ENCODE data around the gene EEPD1. TPM values are rescaled to one million over a fixed set of nuclear protein-coding genes. Genes with fewer than 3 reads are reported as not detected.

The EEPD1 gene
- total RNA-seq, 1 experiment from 2014 or later: 0.70 TPM

DNA sequence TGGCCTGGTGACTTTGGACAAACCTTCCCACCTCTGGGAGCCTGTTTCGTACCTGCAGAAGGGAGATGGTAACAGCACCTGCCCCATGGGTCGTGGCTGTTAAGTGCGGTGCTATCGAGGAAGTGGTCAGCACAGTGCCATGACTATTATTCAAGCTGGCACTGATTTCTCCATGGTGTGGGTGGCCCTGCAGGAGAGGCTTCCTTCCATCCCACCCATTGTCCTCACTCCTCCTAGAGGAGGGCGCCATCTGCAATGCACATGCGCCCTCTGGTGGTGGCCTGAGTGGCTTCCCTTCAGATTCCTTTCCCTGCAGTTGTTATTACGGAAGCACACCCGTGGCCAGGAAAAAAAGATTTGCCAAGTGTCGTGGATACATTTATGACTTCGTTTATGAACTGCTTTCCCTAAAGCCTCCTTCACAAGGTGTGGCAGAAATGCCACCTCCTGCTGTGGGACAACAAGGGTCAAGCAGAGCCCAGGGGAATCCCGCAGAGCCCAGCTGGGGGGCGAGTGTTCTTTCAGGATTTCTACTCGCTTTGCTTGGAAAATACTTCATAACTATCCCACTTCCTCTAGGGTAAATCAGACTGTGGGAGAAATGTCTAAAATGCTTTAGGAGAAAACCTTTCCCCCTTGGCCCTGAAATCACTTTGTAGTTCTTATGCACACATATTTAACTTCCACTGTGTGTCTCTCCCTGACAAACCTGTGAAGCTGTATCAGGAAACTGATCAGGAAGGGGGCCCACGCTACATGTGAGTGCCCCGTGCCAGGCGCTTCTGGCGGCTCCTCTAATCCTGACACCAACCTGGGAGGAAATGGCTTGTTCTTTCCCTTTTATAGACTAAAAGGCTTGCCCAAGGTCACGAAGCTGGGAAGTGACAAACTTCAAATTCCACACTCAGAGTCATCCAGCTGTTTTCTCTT is 138.6 kb downstream of the EEPD1 start:
- peaks cover 31% of the 10 kb centered on the region for H3K4me1 Mint-ChIP-seq (ENCODE audit: insufficient read depth, unreplicated experiment)
- POLR2A ChIA-PET: interaction anchor here (1.2 to 3.4 kb wide), 3 partner anchors 21 to 307 kb away, joined by 3 to 21 read pairs (median 3); no protein-coding TSS in a partner anchor
- peak overlapping the region; percentile 23 for H3K4me3 Mint-ChIP-seq (ENCODE audit: unreplicated experiment)
- intact Hi-C loops (cut with micrococcal nuclease): loop anchor here (1.0 to 10.0 kb wide), 5 partner anchors 174 to 587 kb away; no protein-coding TSS in a partner anchor
- H3K9me3 Mint-ChIP-seq (ENCODE audit: unreplicated experiment): no peaks in the 10 kb centered on the region
- H3K36me3 Mint-ChIP-seq (ENCODE audit: insufficient read depth, unreplicated experiment): no peaks in the 10 kb centered on the region
- CTCF ChIA-PET: interaction anchor here (0.6 to 8.5 kb wide), 30 partner anchors 10 to 908 kb away, joined by 3 to 147 read pairs (median 4); no protein-coding TSS in a partner anchor
- H3K27ac Mint-ChIP-seq (ENCODE audit: low read depth, unreplicated experiment): peak overlapping the region; percentile 81
- DNase-seq (ENCODE audit: unreplicated experiment): peak; percentile 80
- no TSS peak for BruUV-seq (replicated peaks)
- TF ChIP-seq, protein P1, sequence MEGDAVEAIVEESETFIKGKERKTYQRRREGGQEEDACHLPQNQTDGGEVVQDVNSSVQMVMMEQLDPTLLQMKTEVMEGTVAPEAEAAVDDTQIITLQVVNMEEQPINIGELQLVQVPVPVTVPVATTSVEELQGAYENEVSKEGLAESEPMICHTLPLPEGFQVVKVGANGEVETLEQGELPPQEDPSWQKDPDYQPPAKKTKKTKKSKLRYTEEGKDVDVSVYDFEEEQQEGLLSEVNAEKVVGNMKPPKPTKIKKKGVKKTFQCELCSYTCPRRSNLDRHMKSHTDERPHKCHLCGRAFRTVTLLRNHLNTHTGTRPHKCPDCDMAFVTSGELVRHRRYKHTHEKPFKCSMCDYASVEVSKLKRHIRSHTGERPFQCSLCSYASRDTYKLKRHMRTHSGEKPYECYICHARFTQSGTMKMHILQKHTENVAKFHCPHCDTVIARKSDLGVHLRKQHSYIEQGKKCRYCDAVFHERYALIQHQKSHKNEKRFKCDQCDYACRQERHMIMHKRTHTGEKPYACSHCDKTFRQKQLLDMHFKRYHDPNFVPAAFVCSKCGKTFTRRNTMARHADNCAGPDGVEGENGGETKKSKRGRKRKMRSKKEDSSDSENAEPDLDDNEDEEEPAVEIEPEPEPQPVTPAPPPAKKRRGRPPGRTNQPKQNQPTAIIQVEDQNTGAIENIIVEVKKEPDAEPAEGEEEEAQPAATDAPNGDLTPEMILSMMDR (IDR thresholded peaks at IDR 0.05; ENCODE audit: unreplicated experiment): peak; percentile 91
- H3K27me3 Mint-ChIP-seq (ENCODE audit: insufficient read depth, unreplicated experiment): peaks cover 20% of the 10 kb centered on the region

DNA sequence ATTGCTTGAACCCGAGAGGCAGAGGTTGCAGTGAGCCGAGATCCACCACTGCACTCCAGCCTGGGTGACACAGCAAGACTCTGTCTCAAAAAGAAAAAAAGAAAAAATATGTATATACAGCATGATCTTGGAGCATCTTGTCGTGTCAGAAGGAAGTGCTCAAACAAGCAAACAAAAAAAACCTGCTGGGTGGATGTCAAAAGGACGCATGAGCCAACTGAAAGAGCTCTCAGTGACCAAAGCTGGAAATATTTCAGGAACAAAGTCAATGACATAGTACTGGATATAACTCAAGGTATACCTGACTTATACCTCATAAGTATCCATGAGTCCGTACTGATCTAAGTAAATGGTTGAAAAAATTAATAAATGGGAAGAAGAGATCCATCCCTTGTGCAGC is 142.0 kb downstream of the EEPD1 start:
- no peak overlapping the region for H3K27ac Mint-ChIP-seq (ENCODE audit: low read depth, unreplicated experiment)
- intact Hi-C loops (cut with micrococcal nuclease): loop anchor here (10.0 kb wide), 1 partner anchor 590 kb away; no protein-coding TSS in a partner anchor
- no peak for DNase-seq (ENCODE audit: unreplicated experiment)
- H3K36me3 Mint-ChIP-seq (ENCODE audit: insufficient read depth, unreplicated experiment): no peaks in the 10 kb centered on the region
- H3K4me3 Mint-ChIP-seq (ENCODE audit: unreplicated experiment): no peak overlapping the region
- H3K9me3 Mint-ChIP-seq (ENCODE audit: unreplicated experiment): no peaks in the 10 kb centered on the region
- TF ChIP-seq, protein P1 (IDR thresholded peaks at IDR 0.05; ENCODE audit: unreplicated experiment): no peak
- no TSS peak for BruUV-seq (replicated peaks)
- peaks cover 20% of the 10 kb centered on the region for H3K27me3 Mint-ChIP-seq (ENCODE audit: insufficient read depth, unreplicated experiment)
- POLR2A ChIA-PET: no interaction called here
- peaks cover 23% of the 10 kb centered on the region for H3K4me1 Mint-ChIP-seq (ENCODE audit: insufficient read depth, unreplicated experiment)
- CTCF ChIA-PET: interaction anchor here (0.6 to 0.7 kb wide), 3 partner anchors 14 to 907 kb away, joined by 3 read pairs; no protein-coding TSS in a partner anchor

DNA sequence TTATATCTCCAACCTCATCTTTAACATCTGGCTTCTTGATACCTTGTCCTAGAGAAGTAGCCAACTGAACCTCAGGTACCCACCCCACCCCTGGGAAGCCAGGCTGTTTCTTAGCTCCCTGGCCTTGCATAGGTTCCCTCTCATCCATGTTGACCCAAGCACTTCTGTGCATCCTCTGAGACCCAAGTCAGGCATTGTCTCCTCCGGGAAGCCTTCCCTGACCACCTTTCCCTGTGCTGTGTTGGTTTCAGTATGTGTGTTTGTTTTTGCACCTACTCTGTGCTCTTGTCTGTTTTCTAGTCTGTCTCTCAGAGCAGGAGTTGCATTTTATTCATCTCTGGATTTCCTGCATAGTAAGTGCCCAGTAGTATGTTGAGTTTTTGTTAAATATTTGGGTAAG is 143.2 kb downstream of the EEPD1 start:
- no peak for DNase-seq (ENCODE audit: unreplicated experiment)
- intact Hi-C loops (cut with micrococcal nuclease): loop anchor here (10.0 kb wide), 1 partner anchor 591 kb away; no protein-coding TSS in a partner anchor
- no peak overlapping the region for H3K4me3 Mint-ChIP-seq (ENCODE audit: unreplicated experiment)
- TF ChIP-seq, protein P1 (IDR thresholded peaks at IDR 0.05; ENCODE audit: unreplicated experiment): no peak
- POLR2A ChIA-PET: interaction anchor here (0.6 kb wide), 1 partner anchor 93 kb away, joined by 3 read pairs; no protein-coding TSS in a partner anchor
- peaks cover 20% of the 10 kb centered on the region for H3K27me3 Mint-ChIP-seq (ENCODE audit: insufficient read depth, unreplicated experiment)
- CTCF ChIA-PET: no interaction called here
- H3K9me3 Mint-ChIP-seq (ENCODE audit: unreplicated experiment): no peaks in the 10 kb centered on the region
- no TSS peak for BruUV-seq (replicated peaks)
- peaks cover 13% of the 10 kb centered on the region for H3K4me1 Mint-ChIP-seq (ENCODE audit: insufficient read depth, unreplicated experiment)
- no peak overlapping the region for H3K27ac Mint-ChIP-seq (ENCODE audit: low read depth, unreplicated experiment)
- H3K36me3 Mint-ChIP-seq (ENCODE audit: insufficient read depth, unreplicated experiment): no peaks in the 10 kb centered on the region

DNA sequence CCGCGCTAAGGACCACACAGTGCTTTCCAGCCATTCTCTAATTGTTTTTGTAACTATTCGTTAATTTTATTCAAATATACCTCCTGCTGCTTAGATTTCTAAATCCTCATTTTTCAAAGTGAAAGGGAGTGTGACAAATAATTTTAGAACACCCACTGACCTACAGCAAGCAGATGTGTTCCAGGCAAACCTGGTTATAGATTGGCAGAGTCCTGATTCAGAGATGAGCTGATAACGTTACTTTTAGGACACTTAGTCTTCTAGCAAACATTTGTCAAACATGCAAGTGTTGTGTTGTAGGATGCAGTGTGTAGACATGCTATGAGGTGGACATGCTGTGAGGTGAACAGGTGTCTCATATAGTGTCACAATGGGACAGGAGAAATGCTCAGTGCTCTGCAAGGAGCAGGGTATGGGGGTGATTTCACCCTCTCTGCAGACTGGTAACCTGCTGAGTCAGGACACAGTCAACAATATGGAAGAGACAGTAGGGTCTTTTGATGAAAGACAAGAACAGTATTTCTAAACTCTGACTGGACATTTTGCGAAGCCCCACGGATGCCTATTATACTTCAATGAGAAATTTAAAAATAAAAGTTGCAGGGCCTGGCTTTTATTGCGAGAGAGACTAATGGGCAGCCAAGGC is 144.4 kb downstream of the EEPD1 start:
- intact Hi-C loops (cut with micrococcal nuclease): loop anchor here (10.0 kb wide), 1 partner anchor 593 kb away; no protein-coding TSS in a partner anchor
- Mint-ChIP-seq H3K9me3 (ENCODE audit: unreplicated experiment) (no peaks in the 10 kb centered on the region), H3K27ac (ENCODE audit: low read depth, unreplicated experiment) (no peak overlapping the region), H3K4me3 (ENCODE audit: unreplicated experiment) (no peak overlapping the region), H3K36me3 (ENCODE audit: insufficient read depth, unreplicated experiment) (no peaks in the 10 kb centered on the region), H3K4me1 (ENCODE audit: insufficient read depth, unreplicated experiment) (peaks cover 1% of the 10 kb centered on the region), H3K27me3 (ENCODE audit: insufficient read depth, unreplicated experiment) (peaks cover 14% of the 10 kb centered on the region)
- TF ChIP-seq, protein P1 (IDR thresholded peaks at IDR 0.05; ENCODE audit: unreplicated experiment): no peak
- DNase-seq (ENCODE audit: unreplicated experiment): no peak
- POLR2A ChIA-PET: interaction anchor here (0.9 kb wide), 1 partner anchor 181 kb away, joined by 3 read pairs; no protein-coding TSS in a partner anchor
- BruUV-seq (replicated peaks): no TSS peak
- CTCF ChIA-PET: interaction anchor here (0.5 kb wide), 1 partner anchor 318 kb away, joined by 3 read pairs; no protein-coding TSS in a partner anchor

Measured in MCF 10A (cell line).